Thoracic aorta (tissue), 2 donors: ENCODE results near the gene NTRK2. TPM values are rescaled to one million over a fixed set of nuclear protein-coding genes. Genes with fewer than 3 reads are reported as not detected.

Source experiments
- ATAC-seq: fragments of 150-250 bp; one replicate; pipeline ENCODE4 v1.8.0; 2017; ENCODE audit warnings: low read depth; ENCODE audit not compliant: insufficient number of reproducible peaks, low FRiP score
- DNase-seq: peaks from one replicate; pipeline ENCODE4 v3.0.0-alpha.2; 2020; ENCODE audit warnings: low spot score
- H3K27ac ChIP-seq, 2 donors: fragments of 200-600 bp; sonication (generic); 1 replicate in 1 of 2; 2 replicates in 1 of 2; pipeline ENCODE4 v1.5.1; 2016; ENCODE audit warnings: mild to moderate bottlenecking in 2 of 2, moderate library complexity in 2 of 2
- H3K27me3 ChIP-seq: fragments of 200-600 bp; sonication (generic); replicated peaks from 2 replicates; pipeline ENCODE4 v1.6.0; 2016; ENCODE audit warnings: mild to moderate bottlenecking; ENCODE audit not compliant: insufficient read depth
- H3K36me3 ChIP-seq: fragments of 200-600 bp; sonication (generic); one replicate; pipeline ENCODE4 v1.5.1; 2016
- H3K4me1 ChIP-seq, 2 donors: fragments of 200-600 bp; sonication (generic); 1 replicate in 1 of 2; 2 replicates in 1 of 2; pipeline versions ENCODE4 v1.5.1 to v1.6.0; 2016; ENCODE audit warnings: low read depth in 2 of 2, mild to moderate bottlenecking in 1 of 2; ENCODE audit not compliant: control insufficient read depth in 1 of 2
- H3K4me3 ChIP-seq: fragments of 200-600 bp; sonication (generic); 2 replicates; pipeline ENCODE4 v1.5.1; 2016; ENCODE audit warnings: mild to moderate bottlenecking
- H3K9me3 ChIP-seq: fragments of 200-600 bp; sonication (generic); 2 replicates; pipeline ENCODE4 v1.5.1; 2016
- CTCF ChIP-seq: fragments of 200-600 bp; sonication (generic); IDR thresholded peaks from one replicate; pipeline ENCODE4 v1.5.1; 2019; ENCODE audit warnings: antibody characterized with exemption
- total RNA-seq, 2 donors: library from RNA; depleted of rRNA; stranded (reverse); fragments of >200 nt; gene quantifications; one replicate each; pipeline versions ENCODE4 v1.1.0 to v1.2.3, GENCODE V29; 2016

NTRK2 gene
- total RNA-seq, 2 donors from 2014 or later: 12.6 to 27.9 TPM

GRCh38 chr9:84697509-84698114 lies 28.1 kb downstream of the NTRK2 start:
- TF ChIP-seq CTCF: peak; percentile 61
- Histone ChIP-seq H3K36me3 (no peaks in the 10 kb centered on the region), H3K4me3 (no peak overlapping the region), H3K9me3 (no peaks in the 10 kb centered on the region), H3K27ac (no peak overlapping the region), H3K27me3 (no peaks in the 10 kb centered on the region), H3K4me1 (no peaks in the 10 kb centered on the region)
- DNase-seq (no peak), ATAC-seq (no peak)

- Histone ChIP-seq H3K36me3 (no peaks in the 10 kb centered on the region), H3K4me3 (no peak overlapping the region), H3K27me3 (no peaks in the 10 kb centered on the region), H3K27ac (no peak overlapping the region), H3K9me3 (no peaks in the 10 kb centered on the region), H3K4me1 (no peaks in the 10 kb centered on the region)
- ATAC-seq (no peak), DNase-seq (no peak)
- no peak for TF ChIP-seq CTCF
Observed at GRCh38 chr9:84698323-84698722, 28.8 kb downstream of the NTRK2 start.

- no peak overlapping the region for H3K27ac ChIP-seq
Observed at GRCh38 chr9:84699984-84700383, 30.5 kb downstream of the NTRK2 start.

GRCh38 chr9:84701801-84702200 lies 32.3 kb downstream of the NTRK2 start:
- H3K27ac ChIP-seq: no peak overlapping the region
- H3K27me3 ChIP-seq: no peaks in the 10 kb centered on the region
- H3K36me3 ChIP-seq: no peaks in the 10 kb centered on the region
- no peaks in the 10 kb centered on the region for H3K4me1 ChIP-seq
- no peak overlapping the region for H3K4me3 ChIP-seq
- DNase-seq (no peak), ATAC-seq (no peak)
- TF ChIP-seq CTCF: no peak
- H3K9me3 ChIP-seq: no peaks in the 10 kb centered on the region

More at GRCh38 chr9:84699984-84700383, 30.5 kb downstream of the NTRK2 start:
- DNase-seq (no peak), ATAC-seq (no peak)
- H3K9me3 ChIP-seq: no peaks in the 10 kb centered on the region
- H3K27me3 ChIP-seq: no peaks in the 10 kb centered on the region
- no peak for TF ChIP-seq CTCF
- H3K4me3 ChIP-seq: no peak overlapping the region
- H3K36me3 ChIP-seq: no peaks in the 10 kb centered on the region
- no peaks in the 10 kb centered on the region for H3K4me1 ChIP-seq

GRCh38 chr9:84702471-84702870 lies 32.9 kb downstream of the NTRK2 start:
- TF ChIP-seq CTCF: no peak
- Histone ChIP-seq H3K27me3 (no peaks in the 10 kb centered on the region), H3K4me3 (no peak overlapping the region), H3K36me3 (no peaks in the 10 kb centered on the region), H3K27ac (no peak overlapping the region), H3K9me3 (no peaks in the 10 kb centered on the region), H3K4me1 (no peaks in the 10 kb centered on the region)
- ATAC-seq (no peak), DNase-seq (no peak)
